HL-60/S4 (cell line): Measurements from ENCODE around the gene PTGER3.

ENCODE experiments used
- in situ Hi-C: fragments of 300-500 bp; cut with MboI; formaldehyde crosslinking; loops from 2 replicates; pipeline ENCODE4 v1.14.3; 2022; ENCODE audit warnings: low sequenced_read_pairs

PTGER3 gene

GRCh38 chr1:71053146-71053545 is 5.5 kb upstream of the PTGER3 start:
- in situ Hi-C loops: no loop called here

GRCh38 chr1:71049951-71050598 is 2.5 kb upstream of the PTGER3 start:
- in situ Hi-C loops: loop anchor here (25.0 kb wide), 1 partner anchor 513 kb away; no protein-coding TSS in a partner anchor

- in situ Hi-C loops: loop anchor here (25.0 kb wide), 1 partner anchor 510 kb away; no protein-coding TSS in a partner anchor
Observed at GRCh38 chr1:71046891-71047634, 553 bp downstream of the PTGER3 start.

- in situ Hi-C loops: loop anchor here (25.0 kb wide), 1 partner anchor 508 kb away; no protein-coding TSS in a partner anchor
Observed at GRCh38 chr1:71045463-71046028, 2.1 kb downstream of the PTGER3 start.

GRCh38 chr1:71044833-71045232 is 2.8 kb downstream of the PTGER3 start:
- in situ Hi-C loops: loop anchor here (25.0 kb wide), 1 partner anchor 508 kb away; no protein-coding TSS in a partner anchor

- in situ Hi-C loops: loop anchor here (25.0 kb wide), 1 partner anchor 506 kb away; no protein-coding TSS in a partner anchor
Observed at GRCh38 chr1:71043065-71043464, 4.6 kb downstream of the PTGER3 start.

GRCh38 chr1:71041806-71042205 is 5.8 kb downstream of the PTGER3 start:
- in situ Hi-C loops: loop anchor here (25.0 kb wide), 1 partner anchor 505 kb away; no protein-coding TSS in a partner anchor

- in situ Hi-C loops: loop anchor here (25.0 kb wide), 1 partner anchor 502 kb away; no protein-coding TSS in a partner anchor
Observed at GRCh38 chr1:71039661-71040262, 7.9 kb downstream of the PTGER3 start.

GRCh38 chr1:71038942-71039341 is 8.7 kb downstream of the PTGER3 start:
- in situ Hi-C loops: loop anchor here (25.0 kb wide), 1 partner anchor 502 kb away; no protein-coding TSS in a partner anchor

- in situ Hi-C loops: loop anchor here (25.0 kb wide), 1 partner anchor 501 kb away; no protein-coding TSS in a partner anchor
Observed at GRCh38 chr1:71037829-71038620, 9.6 kb downstream of the PTGER3 start.

- in situ Hi-C loops: loop anchor here (25.0 kb wide), 1 partner anchor 500 kb away; no protein-coding TSS in a partner anchor
Observed at GRCh38 chr1:71037066-71037465, 10.6 kb downstream of the PTGER3 start.

- in situ Hi-C loops: loop anchor here (25.0 kb wide), 1 partner anchor 496 kb away; no protein-coding TSS in a partner anchor
Observed at GRCh38 chr1:71033136-71033535, 14.5 kb downstream of the PTGER3 start.

GRCh38 chr1:71031426-71031825 is 16.2 kb downstream of the PTGER3 start:
- in situ Hi-C loops: loop anchor here (25.0 kb wide), 1 partner anchor 494 kb away; no protein-coding TSS in a partner anchor

GRCh38 chr1:71030026-71030425 is 17.6 kb downstream of the PTGER3 start:
- in situ Hi-C loops: loop anchor here (25.0 kb wide), 1 partner anchor 493 kb away; no protein-coding TSS in a partner anchor

- in situ Hi-C loops: loop anchor here (25.0 kb wide), 1 partner anchor 492 kb away; no protein-coding TSS in a partner anchor
Observed at GRCh38 chr1:71028981-71029380, 18.6 kb downstream of the PTGER3 start.

GRCh38 chr1:71027991-71028390 is 19.6 kb downstream of the PTGER3 start:
- in situ Hi-C loops: loop anchor here (25.0 kb wide), 1 partner anchor 491 kb away; no protein-coding TSS in a partner anchor

GRCh38 chr1:71026093-71026492 is 21.5 kb downstream of the PTGER3 start:
- in situ Hi-C loops: loop anchor here (25.0 kb wide), 1 partner anchor 489 kb away; no protein-coding TSS in a partner anchor

- in situ Hi-C loops: no loop called here
Observed at GRCh38 chr1:71023515-71023914, 24.1 kb downstream of the PTGER3 start.

GRCh38 chr1:71019233-71019969 is 28.2 kb downstream of the PTGER3 start:
- in situ Hi-C loops: no loop called here
